K562 (cell line): ENCODE measurements around the gene TIMP2. TPM values are rescaled to one million over a fixed set of nuclear protein-coding genes. Genes with fewer than 3 reads are reported as not detected.

Experiments
- CHD7 ChIP-seq: fragments of 200-600 bp; sonication (generic); IDR thresholded peaks from one replicate; pipeline ENCODE4 v1.6.1; 2012; ENCODE audit warnings: mild to moderate bottlenecking, low read depth, low read length, inconsistent platforms
- CSDE1 ChIP-seq, 2 experiments: fragments of 450-650 bp; IDR thresholded peaks; 2 replicates each; pipeline ENCODE4 v1.6.1; 2016; ENCODE audit warnings: mild to moderate bottlenecking in 1 of 2
- ELF1 ChIP-seq: fragments of 200-800 bp; sonication (Bioruptor generic); IDR thresholded peaks from 2 replicates; pipeline ENCODE4 v1.6.1; 2016; ENCODE audit warnings: missing genetic modification characterization, missing compliant biosample characterization
- TCF15 ChIP-seq: fragments of 250-450 bp; sonication (Bioruptor Pico); IDR thresholded peaks from 2 replicates; pipeline ENCODE4 v1.8.0; 2022; ENCODE audit warnings: moderate library complexity, mild to moderate bottlenecking, inconsistent platforms
- TCFL5 ChIP-seq: fragments of 250-450 bp; sonication (Bioruptor Pico); conservative IDR thresholded peaks from 2 replicates; pipeline ENCODE4 v1.6.1; 2021; ENCODE audit warnings: mild to moderate bottlenecking, moderate library complexity, matching md5 sums
- U2AF1 ChIP-seq: fragments of 200-400 bp; formaldehyde crosslinking; optimal IDR thresholded peaks from 2 replicates; pipeline ENCODE3; 2017; ENCODE audit warnings: mild to moderate bottlenecking, low read depth, low read length, moderate library complexity
- ZNF436 ChIP-seq: fragments of 250-450, 450-650 bp; sonication (Bioruptor Pico); formaldehyde crosslinking; IDR thresholded peaks from 2 replicates; pipeline ENCODE4 v1.7.0; 2020; ENCODE audit warnings: mild to moderate bottlenecking
- polyA plus RNA-seq, 8 experiments: library from polyadenylated mRNA; depleted of rRNA in 4 of 8; stranded (reverse) in 5 of 8; unstranded in 3 of 8; fragments of >200 nt; fragmentation: Nextera tagmentation in 2 of 8; fragmentation: Illumina TruSeq in 1 of 8; extraction: Ambion mirVana in 2 of 8; extraction: Trizol in 1 of 8; gene quantifications; 2 replicates each; pipeline versions ENCODE4 v1.2.1 to v1.2.3, GENCODE V29; 2011 to 2014; ENCODE audit warnings: inconsistent platforms in 1 of 8, missing spikeins in 1 of 8
- total RNA-seq, 7 experiments: library from RNA; depleted of rRNA in 6 of 7; stranded (reverse); fragments of >200 nt in 6 of 7; fragmentation: Illumina TruSeq in 2 of 7; extraction: Trizol in 2 of 7; gene quantifications; 2 replicates each; pipeline versions ENCODE4 v1.2.1 to v1.2.3, GENCODE V29; 2011 to 2021; ENCODE audit warnings: low replicate concordance in 1 of 7

TIMP2 gene
- total and polyA plus RNA-seq, 9 of the 15 experiments (the other 6 are each of a cell fraction or from before 2014, with no cell fraction given) = 0.55 TPM; not detected in 8

DNA sequence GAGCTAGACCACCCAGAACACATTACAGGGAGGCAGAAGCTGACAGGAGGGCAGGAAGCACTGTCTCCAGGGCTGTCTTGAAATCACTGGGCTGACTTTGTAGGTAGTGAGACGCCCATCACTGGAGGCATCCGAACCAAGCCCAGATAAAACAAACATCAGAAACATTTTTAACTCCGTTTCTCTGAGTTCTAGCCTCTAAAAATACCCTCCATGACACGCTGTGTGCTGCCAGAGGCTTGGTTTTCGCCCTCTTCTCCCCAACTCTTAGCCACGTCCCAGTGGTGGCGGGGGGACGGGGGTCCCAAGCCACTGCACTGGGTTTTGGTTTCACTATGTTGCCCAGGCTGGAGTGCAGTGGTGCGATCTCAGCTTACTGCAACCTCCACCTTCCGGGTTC lies 23.4 kb downstream of the TIMP2 start (continued):
- TF ChIP-seq CHD7 (no peak), TCFL5 (CRISPR knock-in tag) (no peak), ZNF436 (no peak), CSDE1 (IDR thresholded peaks at IDR 0.05) (no peak), U2AF1 (no peak), ELF1 (tag) (no peak), TCF15 (no peak)
